HepG2 (cell line): Measurements from ENCODE around the gene PPM1H.

Experiments
- BRCA1 ChIP-seq: sonication (generic); formaldehyde crosslinking; IDR thresholded peaks from 2 replicates; pipeline ENCODE4 v1.4.0; 2020; ENCODE audit warnings: missing genetic modification reagents
- CTCF ChIP-seq: sonication (generic); formaldehyde crosslinking; IDR thresholded peaks from 2 replicates; pipeline ENCODE4 v1.5.0; 2020; ENCODE audit warnings: mild to moderate bottlenecking, missing genetic modification reagents, moderate library complexity
- ELK4 ChIP-seq: sonication (generic); formaldehyde crosslinking; IDR thresholded peaks from 2 replicates; pipeline ENCODE4 v1.9.0; 2021; ENCODE audit warnings: missing genetic modification reagents, borderline replicate concordance
- NFIB ChIP-seq: sonication (generic); formaldehyde crosslinking; IDR thresholded peaks from 2 replicates; pipeline ENCODE4 v1.9.0; 2021; ENCODE audit warnings: missing genetic modification reagents, mild to moderate bottlenecking, borderline replicate concordance
- ZNF24 ChIP-seq: fragments of 450-650 bp; IDR thresholded peaks from 2 replicates; pipeline ENCODE4 v1.6.1; 2017; ENCODE audit warnings: antibody characterized with exemption, mild to moderate bottlenecking

GRCh38 chr12:62728741-62729140, 206.2 kb downstream of the PPM1H start:
- TF ChIP-seq CTCF (CRISPR knock-in tag) (no peak), NFIB (CRISPR knock-in tag) (no peak), ZNF24 (no peak), BRCA1 (CRISPR knock-in tag) (no peak), ELK4 (CRISPR knock-in tag) (no peak)
